Activated T-helper 1 cell treated with anti-CD3 and anti-CD28 coated beads, Interleukin-12 subunit alpha, Interleukin-12 subunit beta, Interleukin-2, Interleukin-4 antibody, amounts not matched to agents 30 ng/mL and 10 ng/mL and 1 ng/mL, durations not matched to agents 14 hours and 24 hours and 36 hours (primary cell): ENCODE measurements around the gene PPP4R1. TPM values are rescaled to one million over a fixed set of nuclear protein-coding genes. Genes with fewer than 3 reads are reported as not detected.
"Not testable (repeated sequence)": the region's sequence is repeated elsewhere in the genome, so short reads cannot be mapped to it uniquely, and the experiment has no call there.

Experiments used
- DNase-seq: peaks from one replicate; pipeline ENCODE4 v3.0.0; 2021; ENCODE audit warnings: low spot score
- H3K27ac Mint-ChIP-seq: one replicate; pipeline ENCODE4 v1.8.0; 2021; ENCODE audit warnings: mild to moderate bottlenecking, mixed read lengths
- H3K27me3 Mint-ChIP-seq: one replicate; pipeline ENCODE4 v1.8.0; 2022; ENCODE audit warnings: mild to moderate bottlenecking, moderate library complexity, mixed read lengths; ENCODE audit not compliant: insufficient read depth
- H3K36me3 Mint-ChIP-seq: one replicate; pipeline ENCODE4 v1.8.0; 2021; ENCODE audit warnings: low read depth, mixed read lengths
- H3K4me1 Mint-ChIP-seq: one replicate; pipeline ENCODE4 v1.8.0; 2021; ENCODE audit warnings: low read depth, mixed read lengths
- H3K4me3 Mint-ChIP-seq: one replicate; pipeline ENCODE4 v1.8.0; 2021; ENCODE audit warnings: mild to moderate bottlenecking, moderate library complexity, mixed read lengths
- H3K9me3 Mint-ChIP-seq: one replicate; pipeline ENCODE4 v1.8.0; 2021; ENCODE audit warnings: mixed read lengths
- intact Hi-C: fragments of 100-400 bp; cut with micrococcal nuclease; formaldehyde crosslinking; loops from one replicate; pipeline ENCODE4 v1.15.1; 2024
- total RNA-seq: library from RNA; stranded (reverse); gene quantifications from 2 replicates; pipeline ENCODE4 v1.2.3, GENCODE V29; 2022

PPP4R1 gene
- total RNA-seq, 1 donor from 2014 or later = 49.5 TPM

DNA sequence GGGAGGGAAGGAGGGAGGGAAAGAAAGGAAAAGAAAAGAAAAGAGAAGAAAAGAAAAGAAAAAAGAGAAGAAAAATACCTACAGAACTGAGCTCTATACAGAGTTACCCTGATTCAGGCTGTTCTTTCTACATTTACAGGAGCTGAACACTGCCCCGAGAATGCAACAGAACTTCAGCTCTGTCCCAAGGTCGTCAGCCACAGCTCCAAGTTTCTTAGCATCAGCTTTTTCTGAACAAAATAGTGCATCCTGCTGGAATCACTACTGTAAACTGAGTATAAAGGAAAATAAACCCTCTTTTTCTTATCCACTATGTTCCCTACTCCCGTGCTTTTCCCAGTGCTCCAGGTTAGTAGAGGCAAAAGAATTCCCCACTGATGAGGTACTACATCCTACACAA, 4.7 kb upstream of the PPP4R1 start:
- DNase-seq = no peak
- Mint-ChIP-seq H3K9me3 (no peaks in the 10 kb centered on the region), H3K27ac (no peak overlapping the region), H3K27me3 (peaks cover 9% of the 10 kb centered on the region), H3K4me3 (no peak overlapping the region), H3K36me3 (no peaks in the 10 kb centered on the region), H3K4me1 (peaks cover 19% of the 10 kb centered on the region)
- intact Hi-C loops = loop anchor here (5.0 to 10.0 kb wide), 3 partner anchors 908 to 1014 kb away; partner anchors contain the start of genes MTCL1, NAPG and RAB12

DNA sequence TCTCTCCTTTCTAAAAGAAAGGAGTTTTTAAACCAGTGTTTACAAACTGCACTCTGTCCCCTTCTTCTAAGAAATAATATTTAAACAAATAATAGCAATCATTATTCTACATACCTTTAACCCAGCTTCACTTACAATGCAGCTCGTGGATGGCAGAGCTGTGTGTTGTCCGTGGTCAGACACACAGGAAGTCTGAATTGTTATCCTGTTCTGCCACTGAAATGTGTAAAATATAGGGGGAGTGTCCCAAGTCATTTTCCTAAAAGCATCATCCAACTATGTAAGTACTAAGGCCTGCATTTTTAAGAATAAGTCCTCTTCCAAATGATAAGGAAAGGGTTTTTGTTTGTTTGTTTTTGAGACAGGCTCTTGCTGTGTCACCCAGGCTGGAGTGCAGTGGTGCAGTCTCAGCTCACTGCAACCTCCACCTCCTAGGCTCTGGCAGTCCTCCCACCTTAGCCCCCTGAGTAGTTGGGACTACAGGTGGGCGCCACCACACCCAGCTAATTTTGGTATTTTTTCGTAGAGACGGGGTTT, 2.7 kb upstream of the PPP4R1 start:
- Mint-ChIP-seq H3K4me1 (peaks cover 35% of the 10 kb centered on the region), H3K27me3 (peaks cover 9% of the 10 kb centered on the region), H3K36me3 (peaks cover 4% of the 10 kb centered on the region), H3K9me3 (no peaks in the 10 kb centered on the region), H3K4me3 (no peak overlapping the region), H3K27ac (no peak overlapping the region)
- intact Hi-C loops = loop anchor here (5.0 to 10.0 kb wide), 3 partner anchors 910 to 1012 kb away; partner anchors contain the start of genes MTCL1, NAPG and RAB12
- no peak for DNase-seq

DNA sequence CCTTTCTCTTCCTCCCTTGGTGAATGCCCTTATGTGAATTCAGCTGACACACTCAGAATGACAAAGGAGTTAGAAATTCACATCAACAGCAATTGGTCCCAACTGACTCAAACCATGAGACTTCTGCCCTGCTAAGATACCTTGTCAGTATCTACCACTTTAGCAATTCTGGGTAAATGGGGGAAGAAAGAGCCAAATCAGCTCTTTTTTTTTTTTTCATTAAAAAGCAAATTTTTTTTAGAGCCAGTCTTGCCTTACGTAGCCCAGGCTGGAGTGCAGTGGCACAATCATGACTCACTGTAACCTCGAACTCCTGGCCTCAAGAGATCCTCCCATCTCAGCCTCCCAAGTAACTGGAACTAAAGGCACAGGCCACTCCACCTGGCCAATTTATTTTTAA, 1.7 kb upstream of the PPP4R1 start:
- H3K27ac Mint-ChIP-seq = no peak overlapping the region
- H3K9me3 Mint-ChIP-seq = no peaks in the 10 kb centered on the region
- intact Hi-C loops = loop anchor here (5.0 to 10.0 kb wide), 3 partner anchors 911 to 1011 kb away; partner anchors contain the start of genes MTCL1, NAPG and RAB12
- peak overlapping the region; percentile 80 for H3K4me3 Mint-ChIP-seq
- H3K4me1 Mint-ChIP-seq = peaks cover 42% of the 10 kb centered on the region
- DNase-seq = no peak
- H3K27me3 Mint-ChIP-seq = peaks cover 7% of the 10 kb centered on the region
- peaks cover 10% of the 10 kb centered on the region for H3K36me3 Mint-ChIP-seq

DNA sequence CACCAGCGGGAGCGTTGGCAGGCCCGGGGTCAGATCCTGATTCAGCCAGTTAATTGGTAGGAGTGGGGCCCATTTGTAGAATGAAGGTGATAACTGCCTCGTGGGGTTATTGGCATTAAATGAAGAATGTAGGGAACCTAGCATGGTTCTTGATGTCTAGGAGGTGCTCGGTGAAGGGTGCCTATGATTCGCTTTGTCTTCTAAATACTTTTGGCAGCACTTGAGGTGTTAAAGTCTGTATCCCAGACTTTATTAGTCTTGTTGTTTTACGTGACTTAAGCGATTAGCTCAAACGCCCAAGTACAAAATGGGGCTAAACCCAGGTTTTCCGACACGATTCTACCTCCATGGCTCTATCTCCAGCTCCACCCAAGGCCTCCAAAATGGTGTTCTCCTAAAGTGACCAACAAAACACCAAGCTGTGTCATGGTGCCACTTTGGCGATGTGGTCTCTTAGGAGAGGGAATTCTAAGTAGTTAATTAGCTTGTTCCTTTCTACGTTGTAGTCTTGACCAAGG, 980 bp upstream of the PPP4R1 start:
- Mint-ChIP-seq H3K9me3 (no peaks in the 10 kb centered on the region), H3K36me3 (peaks cover 12% of the 10 kb centered on the region), H3K27me3 (peaks cover 5% of the 10 kb centered on the region), H3K27ac (peak overlapping the region; percentile 78), H3K4me1 (peaks cover 46% of the 10 kb centered on the region), H3K4me3 (peak overlapping the region; percentile 80)
- no peak for DNase-seq
- intact Hi-C loops = loop anchor here (5.0 to 10.0 kb wide), 3 partner anchors 911 to 1011 kb away; partner anchors contain the start of genes MTCL1, NAPG and RAB12

DNA sequence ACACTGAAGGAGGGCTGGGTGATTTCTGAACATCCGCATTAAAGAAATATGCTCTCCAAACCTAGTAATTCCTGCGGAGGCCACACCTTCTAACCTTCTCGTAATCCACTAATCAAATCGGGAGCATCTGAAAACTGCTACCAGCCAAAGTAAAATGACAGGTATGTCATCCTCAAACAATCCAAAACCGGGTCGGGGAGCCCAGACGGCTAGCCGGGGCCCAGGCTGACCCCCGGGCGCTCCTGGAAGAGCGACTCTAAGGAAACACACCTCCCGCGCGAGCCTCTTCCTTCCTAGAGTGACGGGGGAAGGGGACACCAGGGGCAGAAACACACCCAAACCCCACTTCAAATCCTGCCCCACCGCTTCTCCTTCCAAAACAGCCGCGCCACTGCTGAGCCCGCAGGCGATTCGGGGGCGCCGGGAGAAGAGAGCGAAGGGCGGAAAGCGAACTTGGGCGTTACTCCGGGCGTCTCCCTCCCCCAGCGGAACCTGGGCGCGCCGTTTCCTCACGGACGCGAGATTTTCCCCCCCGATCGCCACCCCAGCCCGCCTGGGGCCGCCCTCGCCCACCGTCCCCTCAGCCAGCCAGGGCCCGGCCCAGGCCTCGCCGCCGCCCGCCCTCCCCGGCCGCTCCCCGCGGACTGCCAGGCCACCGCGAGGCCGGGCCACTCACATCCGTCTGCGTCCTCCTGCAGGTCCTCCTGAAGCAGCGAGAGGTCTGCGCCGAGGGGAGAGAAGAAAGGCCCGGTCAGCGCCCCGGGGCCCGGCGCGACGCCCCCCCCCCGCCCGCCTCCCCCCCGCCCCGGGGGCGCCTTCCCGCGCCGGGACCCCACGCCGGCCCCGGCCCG, 584 bp downstream of the PPP4R1 start:
- peaks cover 13% of the 10 kb centered on the region for H3K36me3 Mint-ChIP-seq
- peaks cover 2% of the 10 kb centered on the region for H3K27me3 Mint-ChIP-seq
- no peaks in the 10 kb centered on the region for H3K9me3 Mint-ChIP-seq
- peak overlapping the region; percentile 92 for H3K27ac Mint-ChIP-seq
- intact Hi-C loops = loop anchor here (2.0 to 10.0 kb wide), 8 partner anchors 59 to 1009 kb away; partner anchors contain the start of genes ANKRD12, MTCL1, RAB12 and RAB31
- peak overlapping the region; percentile 95 for H3K4me3 Mint-ChIP-seq
- H3K4me1 Mint-ChIP-seq = peaks cover 44% of the 10 kb centered on the region
- DNase-seq = peak; percentile 27

DNA sequence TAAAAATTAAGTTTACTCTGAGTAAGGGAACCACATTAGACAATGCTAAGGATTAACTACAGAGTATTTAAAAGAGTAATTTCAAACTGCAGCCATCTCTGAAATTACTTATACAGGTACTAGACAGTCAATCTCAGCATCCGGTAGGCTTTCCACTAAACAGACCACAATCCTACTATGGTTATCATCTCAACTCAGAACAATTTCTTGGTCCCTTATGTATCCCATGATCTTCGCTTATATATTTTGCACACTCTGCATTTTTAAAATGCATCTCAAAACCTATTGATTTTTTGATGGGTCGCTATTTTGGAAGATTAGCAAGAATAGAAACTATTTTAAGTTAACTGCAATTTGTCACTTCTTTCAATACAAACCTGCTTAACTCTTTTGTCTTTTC, 1.4 kb downstream of the PPP4R1 start:
- intact Hi-C loops = loop anchor here (1.0 to 10.0 kb wide), 10 partner anchors 60 to 1008 kb away; partner anchors contain the start of genes ANKRD12, MTCL1, RAB12 and RAB31
- peak overlapping the region; percentile 95 for H3K4me3 Mint-ChIP-seq
- H3K36me3 Mint-ChIP-seq = peaks cover 13% of the 10 kb centered on the region
- H3K4me1 Mint-ChIP-seq = peaks cover 52% of the 10 kb centered on the region
- H3K27ac Mint-ChIP-seq = peak overlapping the region; percentile 92
- DNase-seq = no peak
- H3K9me3 Mint-ChIP-seq = no peaks in the 10 kb centered on the region
- peaks cover 2% of the 10 kb centered on the region for H3K27me3 Mint-ChIP-seq

DNA sequence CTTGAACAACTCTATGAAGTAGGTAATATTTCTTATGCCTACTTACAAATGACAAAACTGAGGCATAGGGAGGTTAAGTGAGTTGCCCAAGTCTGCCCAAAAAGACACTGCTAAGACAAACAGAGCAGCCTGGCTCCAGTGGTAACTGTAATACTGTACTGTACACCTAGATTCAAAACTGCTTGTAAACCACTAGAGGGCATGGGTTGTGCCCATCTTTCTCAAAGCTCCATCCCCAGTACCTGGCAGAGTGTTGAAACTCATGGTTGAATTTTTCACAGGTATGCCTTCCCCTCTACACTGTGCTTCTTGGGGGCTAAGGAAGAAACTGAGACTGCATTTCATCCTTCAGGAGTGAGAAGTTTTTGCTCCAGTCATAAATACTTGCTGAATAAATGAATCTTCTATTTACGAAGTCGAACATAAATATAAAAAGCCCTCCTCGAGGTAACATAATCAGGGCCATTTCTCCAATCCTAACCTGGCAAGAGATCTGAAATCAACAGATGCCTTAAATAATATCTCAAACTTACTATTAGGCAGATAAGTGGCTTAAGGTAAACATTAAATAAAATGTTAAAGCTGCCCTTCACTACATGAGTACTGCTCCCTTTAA, 2.0 kb downstream of the PPP4R1 start:
- Mint-ChIP-seq H3K36me3 (peaks cover 13% of the 10 kb centered on the region), H3K4me3 (peak overlapping the region; percentile 95), H3K27ac (no peak overlapping the region), H3K9me3 (no peaks in the 10 kb centered on the region), H3K27me3 (no peaks in the 10 kb centered on the region), H3K4me1 (peaks cover 53% of the 10 kb centered on the region)
- intact Hi-C loops = loop anchor here (1.0 to 10.0 kb wide), 10 partner anchors 60 to 1008 kb away; partner anchors contain the start of genes ANKRD12, MTCL1, RAB12 and RAB31
- no peak for DNase-seq

DNA sequence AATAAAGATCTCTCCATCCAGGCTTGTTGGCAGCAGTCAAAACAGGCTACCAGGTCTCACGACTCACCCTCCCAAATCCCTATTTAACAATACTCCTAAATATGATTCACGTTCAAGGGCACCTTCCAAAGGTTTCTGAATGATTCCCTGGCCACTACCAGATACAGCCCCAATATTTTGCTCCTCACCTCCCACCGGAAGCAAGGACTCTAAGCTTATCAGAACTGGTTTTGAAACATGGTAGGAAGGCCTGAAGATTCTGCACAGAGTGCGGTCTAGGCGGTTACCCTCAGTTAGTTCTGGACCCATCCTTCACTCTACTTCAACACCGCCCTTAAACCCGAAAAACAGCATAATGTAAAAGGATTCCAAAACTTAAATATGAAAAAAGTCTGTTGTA, 5.2 kb downstream of the PPP4R1 start:
- no peak for DNase-seq
- Mint-ChIP-seq H3K27me3 (no peaks in the 10 kb centered on the region), H3K27ac (no peak overlapping the region), H3K4me3 (no peak overlapping the region), H3K9me3 (no peaks in the 10 kb centered on the region), H3K4me1 (peaks cover 49% of the 10 kb centered on the region), H3K36me3 (peaks cover 13% of the 10 kb centered on the region)
- intact Hi-C loops = no loop called here

DNA sequence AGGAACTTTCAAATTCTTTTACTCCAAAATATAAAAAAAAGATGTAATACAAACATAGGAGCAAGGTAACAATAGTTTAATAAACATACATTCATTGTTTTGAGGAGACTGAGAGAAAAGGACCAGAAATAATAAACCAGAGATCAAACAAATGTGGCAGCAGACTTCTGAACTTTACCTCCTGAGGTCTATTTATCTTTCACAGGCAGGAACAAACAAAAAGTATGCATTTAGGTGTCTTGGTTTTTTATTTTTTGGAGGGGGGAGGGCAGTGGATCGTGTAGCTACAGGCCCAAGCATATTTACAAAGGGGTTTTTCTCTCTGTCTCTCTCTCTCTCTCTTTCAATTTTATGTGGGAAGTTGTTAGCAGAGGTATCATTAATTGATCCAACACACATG, 5.6 kb downstream of the PPP4R1 start:
- Mint-ChIP-seq H3K27ac (no peak overlapping the region), H3K4me1 (peaks cover 49% of the 10 kb centered on the region), H3K27me3 (no peaks in the 10 kb centered on the region), H3K36me3 (peaks cover 13% of the 10 kb centered on the region), H3K9me3 (no peaks in the 10 kb centered on the region), H3K4me3 (no peak overlapping the region)
- intact Hi-C loops = no loop called here
- no peak for DNase-seq

DNA sequence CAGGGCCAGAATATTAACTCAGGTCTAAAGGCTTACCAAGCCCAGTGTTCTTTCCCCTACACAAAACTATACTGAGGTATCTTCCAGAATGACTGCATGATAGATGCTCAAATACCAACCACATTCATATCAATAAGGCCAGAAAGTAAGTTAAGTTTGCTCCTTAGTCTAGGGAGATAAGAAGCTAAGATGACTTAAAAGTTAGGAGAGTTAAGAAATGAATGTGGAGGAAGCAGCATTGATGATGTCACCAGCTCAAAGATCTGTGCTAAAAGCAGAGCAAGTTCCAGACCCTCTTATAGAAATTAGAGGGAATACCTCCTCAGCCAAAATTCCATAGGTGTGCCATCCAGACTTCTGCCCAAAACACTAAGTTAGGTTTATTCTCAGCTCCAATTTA, 6.1 kb downstream of the PPP4R1 start:
- no peak overlapping the region for H3K4me3 Mint-ChIP-seq
- peaks cover 44% of the 10 kb centered on the region for H3K4me1 Mint-ChIP-seq
- no peak for DNase-seq
- no peaks in the 10 kb centered on the region for H3K27me3 Mint-ChIP-seq
- H3K36me3 Mint-ChIP-seq = peaks cover 13% of the 10 kb centered on the region
- no peaks in the 10 kb centered on the region for H3K9me3 Mint-ChIP-seq
- intact Hi-C loops = no loop called here
- no peak overlapping the region for H3K27ac Mint-ChIP-seq

DNA sequence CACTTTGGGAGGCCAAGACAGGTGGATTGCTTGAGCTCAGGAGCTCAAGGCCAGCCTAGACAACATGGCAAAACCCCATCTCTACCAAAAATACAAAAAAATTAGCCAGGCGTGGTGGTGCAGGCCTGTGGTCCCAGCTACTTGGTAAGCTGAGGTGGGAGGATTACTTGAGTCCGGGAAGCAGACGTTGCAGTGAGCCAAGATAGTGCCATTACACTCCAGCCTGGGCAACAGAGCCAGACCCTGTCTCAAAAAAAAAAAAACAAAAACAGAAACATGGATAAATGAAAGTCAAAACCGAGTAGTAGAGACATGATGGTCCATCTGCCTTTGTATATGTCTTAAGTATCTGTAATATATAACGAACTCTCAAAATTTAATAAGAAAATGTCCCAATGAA, 7.2 kb downstream of the PPP4R1 start:
- H3K27ac Mint-ChIP-seq, intact Hi-C loops, H3K27me3 Mint-ChIP-seq: not testable (repeated sequence)

DNA sequence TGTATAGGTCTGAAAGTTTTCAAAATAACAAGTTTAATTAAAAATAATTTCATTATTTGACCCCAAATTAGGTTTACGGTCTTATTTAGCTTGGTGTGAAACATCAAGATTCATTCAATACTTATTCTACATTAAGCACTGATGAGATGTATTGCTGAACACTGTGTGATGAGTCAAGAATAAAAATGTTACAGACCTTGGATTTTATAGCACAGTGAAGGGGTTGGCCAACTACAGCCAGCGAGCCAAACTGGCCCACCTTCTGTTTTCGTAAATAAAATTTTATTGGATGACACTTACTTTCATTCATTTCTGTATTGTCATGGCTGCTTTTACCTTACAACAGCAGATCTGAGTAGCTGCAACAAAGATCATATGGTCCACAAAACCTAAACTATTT, 8.3 kb downstream of the PPP4R1 start:
- Mint-ChIP-seq H3K9me3 (peaks cover 9% of the 10 kb centered on the region), H3K4me3 (no peak overlapping the region), H3K27me3 (no peaks in the 10 kb centered on the region), H3K36me3 (peaks cover 7% of the 10 kb centered on the region), H3K27ac (no peak overlapping the region), H3K4me1 (peaks cover 25% of the 10 kb centered on the region)
- DNase-seq = no peak
- intact Hi-C loops = no loop called here

More for the DNA sequence above, 7.2 kb downstream of the PPP4R1 start:
- not testable (repeated sequence) for DNase-seq, H3K36me3 Mint-ChIP-seq, H3K4me3 Mint-ChIP-seq, H3K9me3 Mint-ChIP-seq
- H3K4me1 Mint-ChIP-seq = peaks cover 33% of the 10 kb centered on the region
